Thoracic aorta (tissue), 2 donors: Measurements from ENCODE around the gene ATP1A3. TPM values are rescaled to one million over a fixed set of nuclear protein-coding genes. Genes with fewer than 3 reads are reported as not detected.

Experiments used
- ATAC-seq: fragments of 150-250 bp; one replicate; pipeline ENCODE4 v1.8.0; 2017; ENCODE audit warnings: low read depth; ENCODE audit not compliant: insufficient number of reproducible peaks, low FRiP score
- DNase-seq: peaks from one replicate; pipeline ENCODE4 v3.0.0-alpha.2; 2020; ENCODE audit warnings: low spot score
- H3K27ac ChIP-seq, 2 donors: fragments of 200-600 bp; sonication (generic); 1 replicate in 1 of 2; 2 replicates in 1 of 2; pipeline ENCODE4 v1.5.1; 2016; ENCODE audit warnings: mild to moderate bottlenecking in 2 of 2, moderate library complexity in 2 of 2
- H3K27me3 ChIP-seq: fragments of 200-600 bp; sonication (generic); replicated peaks from 2 replicates; pipeline ENCODE4 v1.6.0; 2016; ENCODE audit warnings: mild to moderate bottlenecking; ENCODE audit not compliant: insufficient read depth
- H3K36me3 ChIP-seq: fragments of 200-600 bp; sonication (generic); one replicate; pipeline ENCODE4 v1.5.1; 2016
- H3K4me1 ChIP-seq, 2 donors: fragments of 200-600 bp; sonication (generic); 1 replicate in 1 of 2; 2 replicates in 1 of 2; pipeline versions ENCODE4 v1.5.1 to v1.6.0; 2016; ENCODE audit warnings: low read depth in 2 of 2, mild to moderate bottlenecking in 1 of 2; ENCODE audit not compliant: control insufficient read depth in 1 of 2
- H3K4me3 ChIP-seq: fragments of 200-600 bp; sonication (generic); 2 replicates; pipeline ENCODE4 v1.5.1; 2016; ENCODE audit warnings: mild to moderate bottlenecking
- H3K9me3 ChIP-seq: fragments of 200-600 bp; sonication (generic); 2 replicates; pipeline ENCODE4 v1.5.1; 2016
- total RNA-seq, 2 donors: library from RNA; depleted of rRNA; stranded (reverse); fragments of >200 nt; gene quantifications; one replicate each; pipeline versions ENCODE4 v1.1.0 to v1.2.3, GENCODE V29; 2016
- TF ChIP-seq, protein P1 (sequence below): fragments of 200-600 bp; sonication (generic); IDR thresholded peaks from one replicate; pipeline ENCODE4 v1.5.1; 2019; ENCODE audit warnings: antibody characterized with exemption

Gene ATP1A3
- total RNA-seq, 2 donors from 2014 or later = 0.14 TPM; not detected in 1

DNA sequence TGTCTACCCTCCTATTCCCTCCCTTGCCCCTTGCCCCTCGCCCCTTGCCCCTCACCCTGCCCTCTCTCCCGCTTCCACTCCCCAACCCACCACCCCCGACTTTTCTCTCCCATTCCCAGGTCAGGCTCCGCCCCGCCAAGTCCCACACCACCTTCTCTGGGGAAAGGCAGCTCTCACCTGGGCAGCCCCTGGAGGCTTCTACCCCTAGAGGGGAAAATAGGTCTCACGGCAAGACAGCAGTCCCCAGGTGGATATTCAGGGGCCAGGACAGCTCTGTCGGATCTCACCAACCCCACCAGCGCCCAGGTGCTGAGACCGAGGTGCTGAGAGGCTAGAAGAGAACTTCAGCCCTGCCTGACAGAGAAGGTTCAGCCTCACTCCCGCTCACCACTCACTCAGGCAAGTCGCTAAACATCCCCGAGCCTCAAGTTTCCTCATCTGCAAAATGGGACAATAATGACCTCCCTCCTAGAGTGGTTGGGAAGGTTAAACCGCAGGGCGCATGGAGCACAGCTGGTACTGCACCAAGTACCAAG is 64.4 kb downstream of the ATP1A3 start:
- peaks cover 19% of the 10 kb centered on the region for H3K27me3 ChIP-seq
- DNase-seq (no peak), ATAC-seq (no peak)
- H3K4me1 ChIP-seq = peaks cover 9 to 12% of the 10 kb centered on the region in 2 donors
- H3K4me3 ChIP-seq = no peak overlapping the region
- no peaks in the 10 kb centered on the region for H3K36me3 ChIP-seq
- H3K27ac ChIP-seq = no peak overlapping the region
- H3K9me3 ChIP-seq = no peaks in the 10 kb centered on the region
- TF ChIP-seq, protein P1, sequence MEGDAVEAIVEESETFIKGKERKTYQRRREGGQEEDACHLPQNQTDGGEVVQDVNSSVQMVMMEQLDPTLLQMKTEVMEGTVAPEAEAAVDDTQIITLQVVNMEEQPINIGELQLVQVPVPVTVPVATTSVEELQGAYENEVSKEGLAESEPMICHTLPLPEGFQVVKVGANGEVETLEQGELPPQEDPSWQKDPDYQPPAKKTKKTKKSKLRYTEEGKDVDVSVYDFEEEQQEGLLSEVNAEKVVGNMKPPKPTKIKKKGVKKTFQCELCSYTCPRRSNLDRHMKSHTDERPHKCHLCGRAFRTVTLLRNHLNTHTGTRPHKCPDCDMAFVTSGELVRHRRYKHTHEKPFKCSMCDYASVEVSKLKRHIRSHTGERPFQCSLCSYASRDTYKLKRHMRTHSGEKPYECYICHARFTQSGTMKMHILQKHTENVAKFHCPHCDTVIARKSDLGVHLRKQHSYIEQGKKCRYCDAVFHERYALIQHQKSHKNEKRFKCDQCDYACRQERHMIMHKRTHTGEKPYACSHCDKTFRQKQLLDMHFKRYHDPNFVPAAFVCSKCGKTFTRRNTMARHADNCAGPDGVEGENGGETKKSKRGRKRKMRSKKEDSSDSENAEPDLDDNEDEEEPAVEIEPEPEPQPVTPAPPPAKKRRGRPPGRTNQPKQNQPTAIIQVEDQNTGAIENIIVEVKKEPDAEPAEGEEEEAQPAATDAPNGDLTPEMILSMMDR = no peak

DNA sequence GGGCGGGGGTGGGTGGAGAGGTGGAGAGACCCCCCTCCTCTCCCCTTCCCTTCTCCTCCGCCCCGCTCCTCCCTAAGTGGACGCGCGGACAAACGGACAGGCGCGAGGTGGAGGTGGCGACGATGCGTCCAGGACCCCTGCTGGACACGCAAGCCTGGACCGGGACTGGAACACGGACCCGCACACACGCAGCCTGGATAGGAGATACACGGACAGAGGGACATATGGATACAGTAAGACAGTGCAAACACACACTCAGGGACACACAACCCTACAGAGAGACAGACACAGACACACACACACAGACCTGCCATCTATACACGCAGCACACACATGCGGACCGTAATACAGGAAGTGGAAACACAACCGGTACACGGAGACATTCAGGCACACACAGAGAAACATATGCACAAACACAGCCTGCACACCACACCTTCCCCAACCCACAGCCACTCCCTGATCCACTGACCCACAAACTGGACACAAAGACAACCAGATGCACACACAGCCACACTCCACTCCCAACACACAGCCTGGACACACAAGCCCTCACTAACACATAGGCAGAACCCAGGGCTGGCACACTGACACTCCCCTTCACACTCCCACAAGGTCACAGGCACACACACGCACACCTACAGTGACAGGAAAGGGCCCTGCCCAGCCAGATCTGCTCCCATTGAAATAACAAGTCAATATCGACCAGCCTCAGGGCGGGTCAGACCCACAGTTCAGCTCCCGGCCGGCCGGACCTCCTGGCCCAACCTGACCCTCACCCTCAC is 65.1 kb downstream of the ATP1A3 start:
- Histone ChIP-seq H3K4me1 (peaks cover 9 to 12% of the 10 kb centered on the region in 2 donors), H3K27ac (no peak overlapping the region), H3K27me3 (peaks cover 19% of the 10 kb centered on the region), H3K36me3 (no peaks in the 10 kb centered on the region), H3K4me3 (peak overlapping the region; percentile 69), H3K9me3 (no peaks in the 10 kb centered on the region)
- TF ChIP-seq, protein P1 = no peak
- ATAC-seq = no peak
- DNase-seq = no peak

DNA sequence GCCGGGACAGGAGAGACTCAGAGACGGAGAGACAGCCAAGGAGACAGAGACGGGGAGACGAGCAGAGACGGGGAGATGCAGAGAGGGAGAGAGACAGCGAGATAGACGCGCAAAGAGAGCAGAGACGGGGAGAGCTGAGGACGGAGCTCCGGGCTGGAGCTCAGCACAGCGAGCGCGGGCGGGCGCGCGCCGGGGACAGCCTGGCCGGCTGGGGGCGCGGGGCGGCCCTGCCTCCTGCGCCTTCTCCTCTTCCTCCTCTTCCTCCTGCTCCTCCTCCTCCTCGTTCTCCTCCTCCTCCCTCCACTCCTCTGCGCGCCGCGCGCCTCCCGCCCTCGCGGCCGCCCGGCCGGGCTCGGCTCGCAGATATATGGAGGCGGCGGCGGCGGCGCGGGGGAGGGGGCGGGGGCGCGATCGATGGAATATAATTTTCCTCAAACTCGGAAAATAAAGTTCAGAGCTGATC is 65.8 kb downstream of the ATP1A3 start, which contains the start of gene ERFL:
TSS of gene ERFL (minus strand) at position 229 of the 463 bp plus-strand sequence. CDS start 15,530 bp downstream, outside the sequence.
- H3K9me3 ChIP-seq = no peaks in the 10 kb centered on the region
- TF ChIP-seq, protein P1 = no peak
- H3K4me1 ChIP-seq = peaks cover 9 to 12% of the 10 kb centered on the region in 2 donors
- H3K27me3 ChIP-seq = peaks cover 19% of the 10 kb centered on the region
- no peaks in the 10 kb centered on the region for H3K36me3 ChIP-seq
- ATAC-seq (no peak), DNase-seq (no peak)
- H3K4me3 ChIP-seq = peak within 1 kb of the TSS; percentile 69
- no peak within 1 kb of the TSS for H3K27ac ChIP-seq

DNA sequence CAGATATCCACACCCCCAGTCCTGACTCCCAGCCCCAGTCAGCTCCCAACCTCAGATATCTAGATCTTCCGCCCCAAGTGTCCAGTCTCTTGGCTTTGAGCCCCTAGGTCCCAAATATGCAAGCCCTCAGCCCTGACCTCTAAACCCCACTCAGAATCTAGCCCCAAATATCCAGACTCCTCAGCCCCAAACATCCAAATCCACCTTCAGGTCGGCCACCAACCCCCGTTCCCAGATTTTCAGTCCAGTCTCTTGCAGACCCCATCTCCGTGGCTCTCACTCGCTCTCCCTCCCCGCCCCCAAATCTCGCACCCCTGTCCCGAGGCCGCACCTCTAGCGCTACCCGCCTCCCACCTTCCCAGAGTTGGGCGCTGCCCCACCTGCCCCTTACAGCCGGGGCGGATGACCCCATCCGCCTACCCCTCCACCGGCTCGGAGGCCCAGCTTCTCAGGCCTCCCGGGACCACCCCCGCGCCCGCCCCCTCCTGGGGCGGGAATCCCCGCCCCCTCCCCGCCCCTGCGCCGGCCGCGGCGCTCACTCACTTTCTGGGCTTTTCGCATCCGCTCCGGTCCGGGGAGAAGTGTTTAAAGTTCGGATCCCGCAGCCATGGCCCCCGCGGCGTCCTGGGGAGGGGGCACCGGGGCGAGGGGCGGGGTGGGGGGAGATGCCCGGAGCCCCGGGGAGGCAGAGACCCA is 66.4 kb downstream of the ATP1A3 start:
- TF ChIP-seq, protein P1 = no peak
- Histone ChIP-seq H3K4me3 (peak overlapping the region; percentile 69), H3K36me3 (no peaks in the 10 kb centered on the region), H3K4me1 (peaks cover 9 to 12% of the 10 kb centered on the region in 2 donors), H3K27me3 (peaks cover 24% of the 10 kb centered on the region), H3K9me3 (no peaks in the 10 kb centered on the region), H3K27ac (no peak overlapping the region)
- no peak for ATAC-seq
- DNase-seq = no peak
